ENCODE measurements around the gene FIZ1. TPM values are rescaled to one million over a fixed set of nuclear protein-coding genes. Genes with fewer than 3 reads are reported as not detected.

Gene FIZ1
- total and polyA plus RNA-seq, 2 experiments from 2014 or later: 2.3 to 3.4 TPM

GRCh38 chr19:55599842-55600661, 735 bp upstream of the FIZ1 start, which contains the start of gene ZNF524:
Gene ZNF524 (plus strand): TSS chr19:55600288. CDS start chr19:55602113, 1,825 bp downstream.
- Histone ChIP-seq H3K4me3 (peak within 1 kb of the TSS; percentile 86), H3K4me1 (ENCODE audit: insufficient read depth) (peaks cover 10% of the 10 kb centered on the region), H3K4me2 (ENCODE audit: unreplicated experiment) (peak within 1 kb of the TSS; percentile 79), H3K9me3 (ENCODE audit: low read depth) (no peaks in the 10 kb centered on the region), H3K79me2 (ENCODE audit: insufficient read depth) (peaks cover 15% of the 10 kb centered on the region), H3K9me2 (ENCODE audit: insufficient read depth) (no peaks in the 10 kb centered on the region), H3K9ac (peak within 1 kb of the TSS; percentile 91), H3K36me3 (ENCODE audit: low read depth) (no peaks in the 10 kb centered on the region), H3F3A (ENCODE audit: insufficient read depth) (peaks cover 21% of the 10 kb centered on the region), H4K20me1 (ENCODE audit: insufficient read depth) (no peaks in the 10 kb centered on the region), H3K27me3 (replicated peaks; ENCODE audit: insufficient read depth) (no peaks in the 10 kb centered on the region), H3K27ac (peak within 1 kb of the TSS; percentile 84), H2AFZ (peak within 1 kb of the TSS; percentile 89)
- DNase-seq: peak; percentile 91
- 1 to 2% methylated on average over 20 to 76 of the region's 97 CpGs for WGBS, 2 experiments (ENCODE audit: low coverage in 1 of 2, low lambda C conversion rate in 2 of 2, missing lambda C conversion rate in 2 of 2)
- in situ Hi-C loops (cut with MboI): no loop called here
- TF ChIP-seq EZH2 (IDR thresholded peaks at IDR 0.05; ENCODE audit: insufficient read depth, poor library complexity, severe bottlenecking) (no peak), EZH2phosphoT487 (IDR thresholded peaks at IDR 0.05; ENCODE audit: insufficient read depth, low read depth) (no peak)

GRCh38 chr19:55598719-55599467, 424 bp downstream of the FIZ1 start:
- no peaks in the 10 kb centered on the region for H4K20me1 ChIP-seq (ENCODE audit: insufficient read depth)
- DNase-seq: peak; percentile 95
- 0 out of 2 replicates have a peak, but pooled peaks cover 4% of the 10 kb centered on the region for H3K4me1 ChIP-seq (ENCODE audit: insufficient read depth)
- H3K4me3 ChIP-seq: peak overlapping the region; percentile 86
- peak overlapping the region; percentile 91 for H3K9ac ChIP-seq
- 7 to 26% methylated on average over 6 to 26 of the region's 26 CpGs for WGBS, 2 experiments (ENCODE audit: low coverage in 1 of 2, low lambda C conversion rate in 2 of 2, missing lambda C conversion rate in 2 of 2)
- H3K36me3 ChIP-seq (ENCODE audit: low read depth): no peaks in the 10 kb centered on the region
- no peaks in the 10 kb centered on the region for H3K9me3 ChIP-seq (ENCODE audit: low read depth)
- peak overlapping the region; percentile 45 for H3K4me2 ChIP-seq (ENCODE audit: unreplicated experiment)
- no peaks in the 10 kb centered on the region for H3K27me3 ChIP-seq (replicated peaks; ENCODE audit: insufficient read depth)
- peaks cover 11% of the 10 kb centered on the region; the same call in 1 of the 2 replicates for H3F3A ChIP-seq (ENCODE audit: insufficient read depth)
- H2AFZ ChIP-seq: peak overlapping the region; percentile 89
- peaks cover 15% of the 10 kb centered on the region for H3K79me2 ChIP-seq (ENCODE audit: insufficient read depth)
- TF ChIP-seq EZH2phosphoT487 (IDR thresholded peaks at IDR 0.05; ENCODE audit: insufficient read depth, low read depth): no peak
- no peak for TF ChIP-seq EZH2 (IDR thresholded peaks at IDR 0.05; ENCODE audit: insufficient read depth, poor library complexity, severe bottlenecking)
- H3K27ac ChIP-seq: peak overlapping the region; percentile 84
- in situ Hi-C loops (cut with MboI): no loop called here
- no peaks in the 10 kb centered on the region for H3K9me2 ChIP-seq (ENCODE audit: insufficient read depth)

- no peaks in the 10 kb centered on the region for H3K9me3 ChIP-seq (ENCODE audit: low read depth)
- no peak overlapping the region for H2AFZ ChIP-seq
- no peaks in the 10 kb centered on the region for H3K36me3 ChIP-seq (ENCODE audit: low read depth)
- H3K9ac ChIP-seq: no peak overlapping the region
- 0 out of 2 replicates have a peak, but pooled peaks cover 9% of the 10 kb centered on the region for H3F3A ChIP-seq (ENCODE audit: insufficient read depth)
- H3K27ac ChIP-seq: no peak overlapping the region
- 67 to 77% methylated on average over 9 of the region's 9 CpGs for WGBS, 2 experiments (ENCODE audit: low coverage in 1 of 2, low lambda C conversion rate in 2 of 2, missing lambda C conversion rate in 2 of 2)
- H3K27me3 ChIP-seq (replicated peaks; ENCODE audit: insufficient read depth): no peaks in the 10 kb centered on the region
- H4K20me1 ChIP-seq (ENCODE audit: insufficient read depth): no peaks in the 10 kb centered on the region
- DNase-seq: no peak
- no peak for TF ChIP-seq EZH2 (IDR thresholded peaks at IDR 0.05; ENCODE audit: insufficient read depth, poor library complexity, severe bottlenecking)
- TF ChIP-seq EZH2phosphoT487 (IDR thresholded peaks at IDR 0.05; ENCODE audit: insufficient read depth, low read depth): no peak
- in situ Hi-C loops (cut with MboI): no loop called here
- H3K4me2 ChIP-seq (ENCODE audit: unreplicated experiment): no peak overlapping the region
- no peak overlapping the region for H3K4me3 ChIP-seq
- no peaks in the 10 kb centered on the region for H3K9me2 ChIP-seq (ENCODE audit: insufficient read depth)
- peaks cover 15% of the 10 kb centered on the region for H3K79me2 ChIP-seq (ENCODE audit: insufficient read depth)
- H3K4me1 ChIP-seq (ENCODE audit: insufficient read depth): 0 out of 2 replicates have a peak, but pooled peaks cover 4% of the 10 kb centered on the region
Observed at GRCh38 chr19:55598034-55598433, 1.3 kb downstream of the FIZ1 start.

GRCh38 chr19:55597501-55597921, 1.8 kb downstream of the FIZ1 start:
- H3F3A ChIP-seq (ENCODE audit: insufficient read depth): 0 out of 2 replicates have a peak, but pooled peaks cover 9% of the 10 kb centered on the region
- 96 to 99% methylated on average over 8 to 30 of the region's 30 CpGs for WGBS, 2 experiments (ENCODE audit: low coverage in 1 of 2, low lambda C conversion rate in 2 of 2, missing lambda C conversion rate in 2 of 2)

More at GRCh38 chr19:55597501-55597921, 1.8 kb downstream of the FIZ1 start:
- no peak overlapping the region for H3K9ac ChIP-seq
- H3K27me3 ChIP-seq (replicated peaks; ENCODE audit: insufficient read depth): no peaks in the 10 kb centered on the region
- H3K9me3 ChIP-seq (ENCODE audit: low read depth): no peaks in the 10 kb centered on the region
- H3K36me3 ChIP-seq (ENCODE audit: low read depth): no peaks in the 10 kb centered on the region
- 0 out of 2 replicates have a peak, but pooled peaks cover 4% of the 10 kb centered on the region for H3K4me1 ChIP-seq (ENCODE audit: insufficient read depth)
- in situ Hi-C loops (cut with MboI): no loop called here
- H3K79me2 ChIP-seq (ENCODE audit: insufficient read depth): peaks cover 15% of the 10 kb centered on the region
- TF ChIP-seq EZH2 (IDR thresholded peaks at IDR 0.05; ENCODE audit: insufficient read depth, poor library complexity, severe bottlenecking): no peak
- no peak for TF ChIP-seq EZH2phosphoT487 (IDR thresholded peaks at IDR 0.05; ENCODE audit: insufficient read depth, low read depth)
- no peak overlapping the region for H2AFZ ChIP-seq
- H3K4me2 ChIP-seq (ENCODE audit: unreplicated experiment): no peak overlapping the region
- no peak overlapping the region for H3K4me3 ChIP-seq
- H3K9me2 ChIP-seq (ENCODE audit: insufficient read depth): no peaks in the 10 kb centered on the region
- DNase-seq: no peak
- H4K20me1 ChIP-seq (ENCODE audit: insufficient read depth): no peaks in the 10 kb centered on the region
- no peak overlapping the region for H3K27ac ChIP-seq

Measured in GM23248 (cell line).